Esophagus muscularis mucosa (tissue), 4 donors: Measurements from ENCODE around the gene BLCAP.

Experiments used
- CTCF ChIP-seq, 3 experiments: fragments of 200-600 bp in 2 of 3; fragments of 450-650 bp in 1 of 3; sonication (generic) in 2 of 3; IDR thresholded peaks; one replicate each; pipeline ENCODE4 v1.5.1; 2017 to 2019; ENCODE audit warnings: antibody characterized with exemption in 3 of 3, mild to moderate bottlenecking in 2 of 3, moderate library complexity in 1 of 3
- EP300 ChIP-seq: sonication (generic); formaldehyde crosslinking; IDR thresholded peaks from one replicate; pipeline ENCODE4 v1.6.1; 2017; ENCODE audit warnings: antibody characterized with exemption
- POLR2A ChIP-seq: fragments of 450-650 bp; IDR thresholded peaks from one replicate; pipeline ENCODE4 v1.6.1; 2017; ENCODE audit warnings: antibody characterized with exemption, moderate library complexity, mild to moderate bottlenecking, low read depth
- POLR2AphosphoS5 ChIP-seq, 2 donors: sonication (generic); formaldehyde crosslinking; IDR thresholded peaks; one replicate each; pipeline ENCODE4 v1.6.1; 2017; ENCODE audit warnings: antibody characterized with exemption in 2 of 2

GRCh38 chr20:37538003-37538402, 10.3 kb upstream of the BLCAP start:
- no peak for TF ChIP-seq CTCF (IDR thresholded peaks at IDR 0.05)
- no peak for TF ChIP-seq POLR2A
- no peak for TF ChIP-seq EP300
- TF ChIP-seq POLR2AphosphoS5 (IDR thresholded peaks at IDR 0.05) = no peak
